IPS-18c (cell line): ENCODE data around the gene WASHC3.
A peak's percentile ranks its signal among the peaks of the same experiment; 100 is the strongest.
"Not testable (repeated sequence)": the region's sequence is repeated elsewhere in the genome, so short reads cannot be mapped to it uniquely, and the experiment has no call there.

Experiments
- H3K4me3 ChIP-seq: 2 replicates; pipeline ENCODE4 v1.7.0; 2013; ENCODE audit warnings: low read depth, mild to moderate bottlenecking, low read length, moderate library complexity; ENCODE audit not compliant: insufficient read depth
- H3K9me3 ChIP-seq: one replicate; pipeline ENCODE4 v1.6.1; 2013; ENCODE audit warnings: mild to moderate bottlenecking, low read length, moderate library complexity; ENCODE audit not compliant: control insufficient read depth, insufficient read depth

Gene WASHC3

GRCh38 chr12:102061560-102062418, at the start of gene WASHC3:
WASHC3 (minus strand) TSS chr12:102061991; CDS start chr12:102061962, 29 bp downstream.
- H3K4me3 ChIP-seq = peak within 1 kb of the TSS; percentile 85
- H3K9me3 ChIP-seq = peaks cover 3% of the 10 kb centered on the region

- Histone ChIP-seq H3K9me3 (no peaks in the 10 kb centered on the region), H3K4me3 (no peak overlapping the region)
Measured at GRCh38 chr12:102110782-102111181, 49.0 kb upstream of the WASHC3 start.

- Histone ChIP-seq H3K4me3 (no peak overlapping the region), H3K9me3 (no peaks in the 10 kb centered on the region)
Measured at GRCh38 chr12:102107970-102108369, 46.2 kb upstream of the WASHC3 start.

GRCh38 chr12:102106905-102107304, 45.1 kb upstream of the WASHC3 start:
- Histone ChIP-seq H3K9me3 (no peaks in the 10 kb centered on the region), H3K4me3 (no peak overlapping the region)

GRCh38 chr12:102096855-102097254, 35.1 kb upstream of the WASHC3 start:
- H3K4me3 ChIP-seq = no peak overlapping the region

GRCh38 chr12:102095677-102096263, 34.0 kb upstream of the WASHC3 start:
- Histone ChIP-seq H3K9me3 (peaks cover 2% of the 10 kb centered on the region), H3K4me3 (no peak overlapping the region)

More at GRCh38 chr12:102096855-102097254, 35.1 kb upstream of the WASHC3 start:
- no peaks in the 10 kb centered on the region for H3K9me3 ChIP-seq

- H3K9me3 ChIP-seq = peaks cover 8% of the 10 kb centered on the region
- no peak overlapping the region for H3K4me3 ChIP-seq
Measured at GRCh38 chr12:102093319-102093718, 31.5 kb upstream of the WASHC3 start.

GRCh38 chr12:102089228-102089835, 27.5 kb upstream of the WASHC3 start:
- H3K4me3 ChIP-seq, H3K9me3 ChIP-seq: not testable (repeated sequence)

- Histone ChIP-seq H3K4me3 (no peak overlapping the region), H3K9me3 (no peaks in the 10 kb centered on the region)
Measured at GRCh38 chr12:102080842-102081241, 19.1 kb upstream of the WASHC3 start.

GRCh38 chr12:102072092-102072491, 10.3 kb upstream of the WASHC3 start:
- H3K4me3 ChIP-seq, H3K9me3 ChIP-seq: not testable (repeated sequence)

GRCh38 chr12:102069707-102070106, 7.9 kb upstream of the WASHC3 start:
- no peaks in the 10 kb centered on the region for H3K9me3 ChIP-seq
- no peak overlapping the region for H3K4me3 ChIP-seq

GRCh38 chr12:102067574-102068258, 5.9 kb upstream of the WASHC3 start:
- no peak overlapping the region for H3K4me3 ChIP-seq
- H3K9me3 ChIP-seq = peaks cover 3% of the 10 kb centered on the region

GRCh38 chr12:102064476-102064875, 2.7 kb upstream of the WASHC3 start:
- Histone ChIP-seq H3K9me3 (peaks cover 3% of the 10 kb centered on the region), H3K4me3 (no peak overlapping the region)

GRCh38 chr12:102063069-102063468, 1.3 kb upstream of the WASHC3 start:
- H3K9me3 ChIP-seq = peaks cover 3% of the 10 kb centered on the region
- H3K4me3 ChIP-seq = no peak overlapping the region

GRCh38 chr12:102062419-102062806, 622 bp upstream of the WASHC3 start:
- Histone ChIP-seq H3K4me3 (no peak overlapping the region; the same call in 1 of the 2 replicates), H3K9me3 (peaks cover 3% of the 10 kb centered on the region)

- Histone ChIP-seq H3K9me3 (peaks cover 3% of the 10 kb centered on the region), H3K4me3 (peak overlapping the region; percentile 85)
Measured at GRCh38 chr12:102061096-102061559, 663 bp downstream of the WASHC3 start.

- Histone ChIP-seq H3K4me3 (no peak overlapping the region), H3K9me3 (peaks cover 3% of the 10 kb centered on the region)
Measured at GRCh38 chr12:102059343-102059742, 2.4 kb downstream of the WASHC3 start.
